ENCODE data around the gene GATD1.

- TF ChIP-seq CTCF (IDR thresholded peaks at IDR 0.05; ENCODE audit: insufficient read depth, low read depth, low read length) (no peak), EZH2 (IDR thresholded peaks at IDR 0.05; ENCODE audit: insufficient read depth, low read length) (no peak)
Observed at GRCh38 chr11:727281-727701, 50.0 kb downstream of the GATD1 start.
